Measurements from ENCODE around the gene TSPAN17.

Gene TSPAN17

DNA sequence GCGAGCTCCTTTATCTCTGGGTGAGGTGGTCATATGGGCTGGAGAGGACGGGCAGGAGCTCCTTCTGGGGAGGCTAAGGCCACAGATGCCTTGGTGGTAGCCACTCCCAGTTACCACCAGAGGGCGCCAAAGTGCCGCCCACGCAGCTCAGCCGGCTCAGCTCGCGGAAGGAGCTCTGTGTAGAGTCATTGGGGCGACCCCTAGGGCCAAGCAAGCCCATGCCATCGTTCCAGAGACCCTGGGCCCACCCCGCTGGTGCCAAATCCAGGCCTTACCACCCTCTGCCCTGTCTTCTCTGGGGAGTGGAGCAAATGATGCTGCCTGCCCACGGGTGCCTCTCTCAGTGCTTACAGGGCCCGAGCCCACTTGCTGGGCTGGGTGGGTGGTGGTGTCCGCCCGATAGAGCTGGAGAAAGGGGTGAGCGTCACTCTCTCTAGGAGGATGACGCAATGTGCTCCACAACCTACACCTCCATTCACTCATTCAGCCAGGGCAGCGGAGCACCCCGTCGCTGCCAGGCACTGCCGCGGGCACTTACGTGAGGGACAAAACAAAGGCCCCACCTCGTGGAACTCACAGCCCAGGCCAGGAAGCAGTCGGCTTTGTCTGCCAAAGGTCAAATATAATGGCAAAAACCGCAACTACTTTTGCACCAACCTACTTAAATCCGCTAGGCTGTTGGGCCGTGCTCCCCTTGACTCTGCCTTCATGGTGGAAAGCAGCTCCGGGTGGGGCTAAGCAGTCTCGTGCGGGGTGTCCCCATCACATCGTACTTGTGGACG lies 13.8 kb downstream of the TSPAN17 start:
- peak; percentile 81 for DNase-seq

DNA sequence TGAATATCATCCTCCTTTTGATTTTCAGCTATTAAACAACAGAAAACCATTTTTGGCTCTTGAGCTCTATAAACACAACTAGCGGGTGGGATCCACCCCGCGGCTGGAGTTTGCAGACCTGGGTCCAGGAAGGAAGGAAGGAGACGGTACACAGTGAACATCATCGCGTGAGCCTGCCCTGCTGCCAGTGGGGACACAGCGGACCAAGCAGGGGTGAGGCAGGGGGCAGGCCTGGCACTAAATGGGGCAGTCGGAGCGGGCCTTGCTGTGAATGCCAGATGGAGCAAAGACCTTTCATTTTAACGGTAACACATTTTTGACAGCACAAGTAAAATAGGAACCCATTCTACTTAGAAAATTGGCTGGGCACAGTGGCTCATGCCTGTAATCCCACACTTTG lies 14.4 kb downstream of the TSPAN17 start:
- DNase-seq = no peak

DNA sequence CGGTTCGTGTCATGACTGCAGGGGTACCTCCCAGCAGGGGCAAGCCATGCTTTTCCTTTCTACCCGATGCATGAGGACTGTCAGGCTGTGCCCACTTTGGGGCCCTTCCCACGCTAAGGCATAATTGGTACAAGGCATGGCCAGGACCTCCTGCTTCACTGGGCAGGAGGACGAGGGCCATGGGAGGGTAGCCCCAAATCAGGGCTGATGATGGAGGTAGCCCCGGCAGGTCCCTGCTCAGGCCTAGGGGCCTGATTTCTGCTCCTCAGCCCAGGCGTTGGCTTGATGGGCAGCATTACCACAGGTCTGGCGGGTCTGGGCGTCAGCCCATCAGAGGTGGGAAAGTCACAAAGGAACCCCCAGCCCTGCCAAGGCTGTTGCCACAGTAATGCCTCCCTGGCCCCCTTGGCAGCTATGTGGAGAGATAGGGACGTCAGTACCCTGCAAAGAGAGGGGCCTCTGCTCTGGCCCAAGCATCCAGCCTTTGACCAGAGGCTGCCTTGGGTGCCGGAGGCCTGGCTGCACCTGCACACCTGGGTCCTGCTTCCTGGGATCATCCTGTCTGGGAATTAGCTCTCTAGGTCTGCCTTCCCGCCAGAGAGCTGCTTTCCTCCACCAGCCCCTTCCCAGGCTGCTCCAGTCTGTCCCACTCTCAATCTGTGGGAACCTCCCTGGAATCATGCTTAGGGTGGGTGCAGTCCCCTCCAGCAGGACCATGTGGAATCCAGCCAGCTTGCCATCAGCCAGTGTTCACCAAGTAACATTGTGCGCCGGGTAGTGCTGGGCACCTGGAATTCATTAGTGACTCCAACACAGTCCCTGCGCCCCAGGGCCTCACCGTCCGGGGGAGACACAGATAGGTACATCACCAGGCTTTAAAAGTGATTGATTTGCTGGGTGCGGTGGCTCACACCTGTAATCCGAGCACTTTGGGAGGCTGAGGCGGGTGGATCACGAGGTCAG lies 15.4 kb downstream of the TSPAN17 start:
- DNase-seq = no peak

DNA sequence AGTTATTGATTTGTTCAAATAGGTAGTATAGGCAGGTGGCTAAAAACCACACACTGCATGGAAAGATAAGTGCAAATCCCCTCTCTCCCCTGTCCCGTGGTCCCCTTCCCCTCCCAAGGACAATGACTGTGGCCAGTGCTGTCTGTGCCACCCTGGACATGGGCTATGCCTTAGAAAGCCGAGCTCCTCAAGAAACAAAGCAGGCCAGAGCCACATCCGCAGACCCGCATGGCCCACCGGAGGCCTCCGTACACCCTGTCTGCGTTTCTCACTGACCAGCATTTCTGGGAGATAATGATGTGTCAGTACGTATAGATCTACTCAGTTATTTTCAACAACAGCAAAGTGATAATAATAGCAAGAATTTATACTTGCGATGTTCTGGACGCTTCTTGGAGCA lies 16.3 kb downstream of the TSPAN17 start:
- no peak for DNase-seq

DNA sequence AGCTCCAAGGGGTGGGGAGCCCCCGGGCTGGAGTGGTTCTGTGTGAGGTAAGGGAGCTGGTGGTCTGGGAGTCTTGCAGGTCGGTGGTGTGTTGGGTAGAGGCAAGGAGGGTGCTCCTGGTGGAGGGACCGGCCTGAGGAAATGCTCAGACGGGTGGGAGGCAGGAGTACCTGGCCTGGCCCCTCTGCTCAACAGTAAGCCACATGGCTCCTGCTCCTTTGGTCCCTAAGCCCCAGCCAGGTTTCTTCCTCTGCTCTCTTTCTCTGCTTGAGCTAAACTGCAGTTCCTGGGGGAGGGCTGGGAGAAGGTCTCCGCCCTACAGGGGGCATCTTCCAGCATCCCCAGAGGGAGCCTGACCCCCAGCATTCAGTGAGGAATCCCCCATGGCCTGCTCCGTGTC lies 17.2 kb downstream of the TSPAN17 start:
- DNase-seq = no peak

DNA sequence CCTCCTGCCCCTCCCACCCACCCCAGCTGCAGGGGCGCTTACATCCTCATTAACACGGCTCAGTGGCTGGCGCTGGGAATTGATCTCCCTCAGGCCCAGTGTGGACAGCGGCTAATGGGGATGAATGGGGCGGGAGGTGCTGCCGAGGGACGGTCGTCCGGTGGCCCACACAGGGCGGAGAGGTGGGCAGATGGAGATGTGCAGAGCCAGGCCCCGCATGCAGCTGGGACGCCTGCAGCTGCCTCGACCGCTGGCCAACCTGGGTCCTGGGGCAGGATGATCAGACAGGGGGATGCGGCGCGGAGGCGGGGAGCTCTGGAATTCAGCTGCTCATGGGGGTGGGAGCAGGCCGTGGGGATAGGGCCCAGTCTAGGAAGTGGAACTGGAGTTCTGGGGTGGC lies 17.6 kb downstream of the TSPAN17 start:
- no peak for DNase-seq

DNA sequence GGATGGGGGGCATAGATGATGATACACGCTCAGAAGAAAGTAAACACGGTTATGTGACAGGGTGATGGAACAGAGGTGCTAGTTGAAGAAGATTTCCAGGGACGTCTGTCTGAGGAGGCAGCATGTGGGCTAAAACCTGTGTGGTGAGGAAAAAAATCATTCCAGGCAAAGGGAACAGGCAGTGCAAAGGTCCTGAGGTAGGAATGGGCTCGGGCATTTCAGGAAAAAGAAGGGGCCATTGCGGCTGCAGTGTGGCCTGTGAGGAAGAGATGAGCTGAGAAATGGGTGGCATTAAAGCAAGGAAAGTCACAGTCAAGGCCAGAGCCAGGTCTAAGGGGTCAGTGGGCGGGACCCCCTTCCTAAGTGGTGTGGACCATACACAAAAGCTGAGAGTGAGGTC lies 18.2 kb downstream of the TSPAN17 start:
- no peak for DNase-seq

DNA sequence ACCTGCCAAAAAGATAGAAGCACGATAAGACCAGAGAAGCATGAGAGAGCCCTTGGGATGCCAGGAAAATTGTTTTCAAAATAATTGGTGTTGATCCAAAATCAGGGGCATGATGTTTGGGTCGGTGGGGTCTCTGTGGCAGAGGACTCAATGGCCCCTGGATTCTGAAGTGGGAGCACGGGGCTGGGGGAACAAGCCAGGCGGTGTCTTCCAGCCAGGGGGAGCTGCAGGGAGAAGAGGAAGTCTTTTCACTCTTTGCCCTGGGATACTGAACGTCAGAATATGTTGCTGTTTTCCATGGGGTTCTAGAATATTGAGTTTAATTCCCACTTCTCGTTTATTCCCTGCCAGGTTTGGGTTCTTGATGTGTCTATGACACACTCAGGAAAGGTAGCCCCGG lies 20.4 kb downstream of the TSPAN17 start:
- DNase-seq = no peak

DNA sequence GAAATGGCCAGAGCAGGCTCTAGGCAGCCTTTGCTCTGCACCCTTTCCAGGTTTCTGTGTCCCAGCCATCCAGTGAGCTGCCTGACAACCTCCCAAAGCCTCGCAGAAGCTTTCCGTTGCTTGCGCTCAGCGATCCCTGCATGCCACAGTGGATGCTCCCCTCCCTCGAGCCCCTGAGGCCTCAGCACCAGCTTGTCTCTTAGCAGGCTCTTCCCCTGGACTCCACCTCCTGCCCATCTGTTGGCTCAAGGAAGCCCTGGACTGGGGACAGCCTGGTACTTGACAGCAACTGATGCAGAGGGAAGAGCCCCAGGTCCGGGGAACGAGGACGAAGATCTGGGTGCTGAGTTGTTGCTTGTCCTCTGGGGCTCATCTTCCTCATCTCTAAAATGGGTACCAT lies 23.2 kb downstream of the TSPAN17 start:
- DNase-seq = no peak

DNA sequence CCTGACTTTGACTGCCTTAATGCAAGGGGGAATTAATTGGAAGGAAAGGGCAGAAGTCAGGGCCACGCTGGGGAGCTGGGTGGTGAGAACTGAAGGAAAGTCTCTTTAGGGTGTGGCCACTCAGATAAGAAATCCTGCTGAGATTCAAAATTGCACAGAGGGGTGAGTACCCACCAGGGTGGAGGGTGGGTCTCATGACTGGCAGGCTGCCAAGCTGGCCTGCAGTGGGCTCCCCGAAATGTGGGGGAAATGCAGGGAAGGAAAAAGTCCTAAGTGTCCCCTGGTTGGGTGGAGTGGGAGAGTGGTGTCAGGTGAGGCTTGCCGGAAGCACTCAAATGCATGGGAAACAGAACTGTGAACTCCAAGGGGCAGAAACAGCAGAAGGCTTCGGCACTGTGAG lies 24.1 kb downstream of the TSPAN17 start:
- no peak for DNase-seq

DNA sequence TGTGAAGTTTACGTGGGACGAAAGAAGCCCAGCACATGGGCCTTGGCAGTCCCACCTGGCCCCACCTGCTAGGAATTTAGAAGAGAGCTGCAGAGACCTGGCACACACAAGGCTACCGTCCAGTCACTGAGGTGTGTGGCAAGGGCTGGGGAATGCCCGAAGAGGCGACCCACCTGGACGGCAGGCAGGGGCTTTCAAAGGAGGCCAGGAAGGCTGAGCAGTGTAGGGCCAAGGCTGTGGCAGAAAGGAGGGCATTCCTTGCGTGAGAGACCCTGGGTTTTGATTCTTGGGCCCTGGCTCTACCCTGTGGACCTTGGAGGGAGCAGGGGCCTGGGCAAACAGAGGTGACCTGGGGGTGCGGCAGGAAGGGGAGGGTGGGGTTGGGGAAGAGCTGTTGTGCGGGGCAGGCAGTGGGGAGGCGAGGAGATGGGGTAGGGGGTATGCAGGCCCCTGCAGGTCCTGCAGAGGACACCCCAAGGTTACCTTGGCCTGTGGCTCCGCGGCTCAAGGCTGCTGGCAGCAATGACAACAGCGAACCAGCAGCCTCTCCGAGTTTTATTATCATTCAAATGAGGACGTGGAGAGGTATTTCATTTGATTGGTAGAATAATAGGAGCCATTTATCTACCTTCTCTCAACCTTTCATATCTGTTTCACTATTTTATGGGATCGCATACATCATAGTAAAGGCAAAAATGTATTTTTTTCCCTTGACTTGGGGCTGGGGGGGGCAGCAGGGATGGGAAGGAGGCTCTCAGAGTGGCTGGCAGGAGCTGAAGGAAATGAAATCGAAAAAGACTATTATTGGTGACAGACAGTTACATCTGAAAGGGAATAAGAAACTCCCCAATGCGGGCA lies 24.8 kb downstream of the TSPAN17 start:
- no peak for DNase-seq

DNA sequence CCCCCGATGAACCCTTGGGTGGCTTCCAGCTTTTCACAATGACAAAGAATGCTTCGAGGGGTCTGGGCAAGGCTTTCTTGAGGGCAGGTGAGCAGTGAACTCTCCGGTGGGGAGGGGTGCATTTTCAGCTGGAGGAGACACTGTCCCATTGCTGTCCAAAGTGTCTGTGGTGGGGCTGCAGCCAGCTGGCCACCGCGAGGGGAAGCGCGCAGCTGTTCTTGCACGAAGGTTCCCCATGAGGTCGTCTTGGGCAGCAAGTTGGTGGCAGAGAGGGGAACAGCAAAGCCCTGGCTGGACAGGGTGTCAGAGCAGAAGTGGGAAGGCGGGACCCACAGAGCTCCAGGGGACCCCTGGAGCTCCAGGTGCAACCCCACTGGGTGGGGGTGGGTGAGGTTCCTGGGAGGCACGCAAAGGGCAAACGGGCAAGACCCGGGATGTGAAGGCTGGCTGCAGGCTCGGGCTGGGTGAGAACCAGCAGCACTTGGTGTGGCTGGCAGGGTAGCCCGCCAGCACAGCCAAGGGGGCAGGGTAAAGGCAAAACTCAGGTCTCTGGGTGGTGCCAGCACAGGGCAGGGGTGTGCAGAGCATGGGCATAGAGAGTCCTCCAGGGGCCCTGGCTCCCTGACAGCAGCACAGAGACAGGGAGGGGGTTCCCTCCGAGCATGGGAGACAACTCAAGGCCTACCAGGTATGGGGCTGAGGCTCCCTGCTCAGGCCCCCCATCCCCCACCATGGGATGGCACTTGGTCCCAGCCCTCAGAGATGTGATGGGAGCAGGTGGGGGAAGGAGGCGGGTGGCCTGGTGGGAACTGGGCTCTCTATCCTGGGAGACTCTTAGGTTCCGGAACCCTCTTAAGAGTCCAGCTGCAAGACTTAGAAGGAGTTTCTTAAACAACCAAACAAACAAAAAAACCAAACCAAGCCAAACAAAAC lies 26.6 kb downstream of the TSPAN17 start:
- DNase-seq = no peak

DNA sequence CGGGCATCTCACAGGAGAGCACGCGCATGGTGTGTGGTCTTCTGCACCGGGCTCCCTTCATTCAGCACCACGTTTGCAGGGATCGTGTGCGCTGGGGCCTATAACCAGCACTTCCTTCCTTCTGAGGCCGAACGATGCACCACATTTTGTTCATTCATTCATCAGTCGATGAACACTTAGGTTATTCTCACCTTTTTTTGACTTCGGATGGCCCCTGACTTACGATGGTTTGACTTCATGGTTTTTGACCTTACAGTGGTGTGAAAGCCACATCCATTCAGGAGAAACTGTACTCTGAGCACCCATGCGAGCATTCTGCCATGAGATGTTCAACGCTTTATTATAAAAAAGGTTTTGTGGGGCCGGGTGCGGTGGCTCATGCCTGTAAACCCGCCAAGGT lies 27.5 kb downstream of the TSPAN17 start:
- DNase-seq = no peak

DNA sequence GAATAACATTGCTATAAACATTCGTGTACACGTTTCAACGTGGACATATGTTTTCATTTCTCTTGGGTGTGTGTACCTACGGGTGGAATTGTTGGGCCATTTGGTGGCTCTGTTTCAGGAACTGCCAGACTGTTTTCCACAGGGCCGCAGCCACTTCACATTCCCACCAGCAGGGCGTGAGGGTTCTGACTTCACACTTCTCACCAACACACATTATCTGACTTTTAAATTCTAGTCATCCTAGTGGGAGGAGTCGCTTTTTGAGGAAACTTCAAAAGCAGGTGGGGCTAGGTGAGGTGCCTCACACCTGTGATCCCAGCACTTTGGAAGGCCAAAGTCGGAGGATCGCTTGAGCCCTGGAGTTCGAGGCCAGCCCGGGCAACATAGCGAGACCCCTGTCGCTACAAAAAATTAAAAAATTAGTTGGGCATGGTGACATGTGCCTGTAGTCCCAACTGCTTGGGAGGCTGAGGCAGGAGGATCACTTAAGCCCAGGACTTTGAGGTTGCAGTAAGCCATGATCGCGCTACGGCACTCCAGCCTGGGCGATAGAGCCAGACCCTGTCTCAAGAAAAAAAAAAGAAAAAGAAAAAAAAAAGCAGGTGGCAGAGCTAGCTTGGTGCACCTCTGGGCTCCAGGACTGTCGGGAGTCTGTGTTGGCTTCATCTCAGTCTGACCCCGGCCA lies 28.5 kb downstream of the TSPAN17 start:
- DNase-seq = no peak

DNA sequence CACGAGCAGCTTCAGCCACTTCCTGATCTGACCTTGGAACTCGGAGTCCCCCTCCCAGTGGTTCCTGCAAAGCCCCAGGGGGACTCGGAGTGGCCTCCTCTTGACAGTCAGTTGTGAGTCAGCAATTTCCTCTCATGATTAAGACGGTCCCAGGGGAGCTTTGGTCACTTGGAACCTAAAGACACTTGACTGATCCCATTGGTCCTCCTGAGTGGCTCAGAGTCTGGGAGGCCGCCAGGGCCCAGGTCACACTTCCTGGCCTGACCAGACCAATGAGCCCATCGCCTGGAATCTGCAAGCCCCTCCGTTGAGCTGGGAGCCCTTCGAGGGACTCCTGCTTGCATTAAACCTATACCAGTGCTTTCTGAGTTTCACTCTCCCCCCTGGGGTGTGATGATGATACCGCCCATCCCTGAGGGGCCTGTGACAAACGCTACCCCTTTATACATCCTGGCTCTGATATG lies 29.1 kb downstream of the TSPAN17 start:
- no peak for DNase-seq

DNA sequence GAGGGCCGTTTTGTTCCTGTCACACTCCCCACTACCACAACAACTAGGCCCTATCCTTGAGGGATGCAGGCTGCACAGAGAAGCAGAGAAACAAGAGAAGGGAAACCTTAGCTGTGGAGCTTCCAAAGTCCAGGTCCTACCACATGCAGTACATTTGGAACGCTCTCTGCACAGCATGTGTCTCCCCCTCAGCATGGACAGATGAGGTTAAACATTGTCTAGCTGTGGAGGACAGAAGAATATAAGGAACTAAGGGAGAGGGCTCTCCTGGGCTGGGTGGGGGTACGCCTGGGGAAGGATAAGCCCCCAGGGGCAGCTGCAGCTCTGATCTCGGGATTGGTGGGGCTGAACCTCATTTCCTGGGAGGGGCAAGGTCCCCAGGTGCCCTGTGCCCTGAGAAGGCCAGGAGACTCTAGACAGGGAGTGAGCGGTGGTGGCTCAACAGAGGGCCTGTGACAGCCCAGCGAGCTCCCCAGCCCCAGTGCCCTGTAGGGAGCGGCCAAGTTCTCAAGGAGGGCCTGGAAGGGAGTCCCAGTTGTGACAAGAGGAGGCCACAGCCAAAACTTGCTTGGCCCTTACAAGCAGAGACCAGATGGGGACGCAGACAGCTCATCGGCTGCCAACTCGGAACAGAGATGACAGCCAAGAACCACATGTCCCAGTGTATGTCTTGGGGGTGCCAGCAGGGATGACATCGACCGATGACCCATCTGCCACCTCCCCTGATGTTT lies 30.1 kb downstream of the TSPAN17 start:
- DNase-seq = no peak

DNA sequence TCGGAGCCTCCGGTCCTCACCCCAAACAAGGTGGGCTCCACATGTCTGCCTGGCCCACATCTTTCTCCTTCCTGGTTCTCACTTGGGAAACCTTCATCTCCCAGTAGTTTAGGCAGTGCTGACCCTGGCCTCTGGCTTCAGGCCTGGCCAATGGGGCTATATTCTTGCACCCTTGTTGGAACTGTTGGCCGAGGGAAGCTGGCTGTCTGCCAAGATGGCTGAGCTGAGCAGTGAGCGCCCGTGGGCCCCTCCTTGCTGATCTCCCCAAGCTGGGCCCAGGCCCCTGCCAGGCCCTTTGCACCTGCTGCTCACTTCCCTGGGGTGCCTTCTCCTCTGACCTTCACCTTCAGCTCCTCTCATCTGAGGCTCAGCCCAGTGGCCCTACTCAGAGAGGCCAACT lies 31.3 kb downstream of the TSPAN17 start:
- DNase-seq = no peak

DNA sequence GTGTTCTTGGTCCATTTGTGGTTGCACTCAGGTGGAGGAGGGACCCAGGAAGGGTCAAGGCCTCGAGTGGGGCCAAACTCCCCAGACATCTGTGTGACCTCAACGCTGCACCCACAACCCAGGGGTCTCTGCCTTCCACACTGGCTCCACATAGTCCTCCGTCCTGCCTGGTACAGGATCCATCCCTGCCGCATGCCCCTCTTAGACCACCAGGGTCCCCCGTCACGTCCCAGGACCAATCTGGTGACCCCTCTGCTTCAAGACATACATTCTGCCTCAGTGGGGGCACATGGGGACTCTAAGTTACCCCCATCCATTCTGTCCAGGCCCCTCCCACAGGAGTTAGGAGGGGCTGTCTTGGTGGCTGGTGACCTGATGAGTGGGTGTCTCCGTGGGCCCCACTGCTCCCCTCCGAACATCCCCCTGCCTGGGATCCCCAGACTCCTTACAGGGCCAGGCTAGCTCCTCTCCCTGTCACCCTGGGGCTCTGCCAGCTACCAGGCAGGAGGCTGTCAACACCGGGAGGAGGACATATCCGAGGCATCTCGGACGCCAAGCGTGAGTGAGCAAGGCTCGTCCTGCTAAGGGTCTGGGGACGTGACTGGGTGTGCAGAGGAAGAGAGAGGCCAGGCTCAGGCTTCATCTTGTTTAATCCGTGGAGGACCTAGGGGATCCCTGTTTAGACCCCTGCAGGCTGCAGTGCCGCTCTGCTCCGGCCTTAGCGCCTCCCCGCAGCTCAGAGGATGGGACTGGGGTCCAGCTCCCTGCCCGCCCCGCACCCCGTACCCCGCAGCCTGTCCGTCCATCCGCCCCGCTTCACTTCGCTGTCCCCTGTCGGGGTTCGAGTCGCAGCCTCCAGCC lies 32.3 kb downstream of the TSPAN17 start:
- no peak for DNase-seq

DNA sequence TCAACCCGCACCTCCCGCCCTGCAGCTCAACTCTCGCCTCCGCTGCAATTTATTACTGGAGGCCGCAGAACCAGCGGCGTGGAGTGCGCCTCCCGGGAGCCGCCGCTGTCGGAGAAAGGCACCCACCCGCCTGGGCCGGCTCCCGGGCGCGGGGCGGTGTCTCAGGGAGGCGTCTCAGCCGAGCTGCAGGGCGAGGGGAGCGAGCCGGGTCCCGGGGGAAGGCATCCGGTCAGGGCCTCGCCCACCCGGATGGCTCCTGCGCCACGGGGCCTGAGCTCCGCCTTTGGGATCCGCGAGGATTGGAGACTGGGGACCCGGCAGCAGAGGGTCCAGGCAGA lies 32.9 kb downstream of the TSPAN17 start:
- DNase-seq = no peak

Measured in CD4-positive, alpha-beta T cell treated with Interleukin-10 for 1 hour (primary cell).